Adipocyte (in vitro differentiated cells): ENCODE measurements around the gene ARHGEF11.

Experiments
- DNase-seq: peaks from one replicate; pipeline ENCODE4 v3.0.0-alpha.2; 2015; ENCODE audit warnings: low read depth
- H3K27me3 ChIP-seq: replicated peaks from 2 replicates; pipeline ENCODE4 v1.7.0; 2013; ENCODE audit warnings: mild to moderate bottlenecking, low read length, moderate library complexity; ENCODE audit not compliant: control insufficient read depth, insufficient read depth
- H3K36me3 ChIP-seq: 2 replicates; pipeline ENCODE4 v1.7.0; 2013; ENCODE audit warnings: low read length, mild to moderate bottlenecking, moderate library complexity; ENCODE audit not compliant: control insufficient read depth, insufficient read depth, severe bottlenecking
- H3K4me1 ChIP-seq: 2 replicates; pipeline ENCODE4 v1.7.0; 2013; ENCODE audit warnings: mild to moderate bottlenecking, low read length, moderate library complexity; ENCODE audit not compliant: control insufficient read depth, insufficient read depth
- H3K4me3 ChIP-seq: 2 replicates; pipeline ENCODE4 v1.7.0; 2013; ENCODE audit warnings: mild to moderate bottlenecking, low read length, moderate library complexity
- H3K9ac ChIP-seq: 2 replicates; pipeline ENCODE4 v1.7.0; 2013; ENCODE audit warnings: mild to moderate bottlenecking, low read length, moderate library complexity
- H3K9me3 ChIP-seq: 2 replicates; pipeline ENCODE4 v1.7.0; 2013; ENCODE audit warnings: mild to moderate bottlenecking, low read length, moderate library complexity; ENCODE audit not compliant: control insufficient read depth

The ARHGEF11 gene

GRCh38 chr1:156921053-156921529 lies 124.5 kb downstream of the ARHGEF11 start:
- H3K9ac ChIP-seq = no peak overlapping the region
- peaks cover 10% of the 10 kb centered on the region for H3K4me1 ChIP-seq
- peaks cover 30% of the 10 kb centered on the region for H3K27me3 ChIP-seq
- no peak overlapping the region for H3K4me3 ChIP-seq
- no peaks in the 10 kb centered on the region for H3K9me3 ChIP-seq
- no peak for DNase-seq
- H3K36me3 ChIP-seq = no peaks in the 10 kb centered on the region

GRCh38 chr1:156920233-156921052 lies 125.1 kb downstream of the ARHGEF11 start, which contains the start of gene LRRC71:
Gene LRRC71, plus strand, starts transcription at chr1:156920632. Its CDS starts 172 bp downstream, at chr1:156920804.
- peak; percentile 95 for DNase-seq
- H3K9me3 ChIP-seq = no peaks in the 10 kb centered on the region
- no peaks in the 10 kb centered on the region for H3K36me3 ChIP-seq
- H3K4me3 ChIP-seq = peak within 1 kb of the TSS; percentile 54
- H3K27me3 ChIP-seq = peaks cover 30% of the 10 kb centered on the region
- H3K9ac ChIP-seq = peak within 1 kb of the TSS; percentile 26
- H3K4me1 ChIP-seq = peaks cover 10% of the 10 kb centered on the region

GRCh38 chr1:156914440-156914856 lies 131.1 kb downstream of the ARHGEF11 start:
- no peak for DNase-seq

DNA sequence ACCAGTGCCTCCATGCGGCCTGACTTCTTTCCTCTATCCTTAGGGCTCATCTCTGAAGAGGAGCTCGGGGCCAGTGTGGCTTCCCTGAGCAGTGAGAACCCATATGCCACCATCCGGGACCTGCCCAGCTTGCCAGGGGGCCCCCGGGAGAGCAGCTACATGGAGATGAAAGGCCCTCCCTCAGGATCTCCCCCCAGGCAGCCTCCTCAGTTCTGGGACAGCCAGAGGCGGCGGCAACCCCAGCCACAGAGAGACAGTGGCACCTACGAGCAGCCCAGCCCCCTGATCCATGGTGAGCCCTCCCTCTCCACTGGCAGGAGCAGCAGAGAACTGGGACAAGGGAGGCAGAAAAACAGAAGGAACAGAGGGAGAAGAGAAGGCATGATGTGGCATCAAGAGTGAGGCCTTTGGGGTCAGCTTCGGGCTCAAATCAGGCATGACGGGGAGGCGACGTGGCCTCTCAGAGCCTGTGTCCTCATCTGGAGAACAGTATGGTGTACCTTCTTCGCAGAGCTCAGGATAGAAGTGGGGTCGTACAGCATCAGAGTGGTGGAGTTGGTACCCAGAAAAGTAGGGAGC lies 131.6 kb downstream of the ARHGEF11 start:
- no peaks in the 10 kb centered on the region for H3K36me3 ChIP-seq
- no peak for DNase-seq
- no peak overlapping the region for H3K9ac ChIP-seq
- H3K27me3 ChIP-seq = no peaks in the 10 kb centered on the region
- H3K9me3 ChIP-seq = no peaks in the 10 kb centered on the region
- no peak overlapping the region for H3K4me3 ChIP-seq
- peaks cover 17% of the 10 kb centered on the region for H3K4me1 ChIP-seq

More at GRCh38 chr1:156914440-156914856, 131.1 kb downstream of the ARHGEF11 start:
- no peak overlapping the region for H3K4me3 ChIP-seq
- H3K4me1 ChIP-seq = peaks cover 17% of the 10 kb centered on the region
- no peaks in the 10 kb centered on the region for H3K27me3 ChIP-seq
- no peaks in the 10 kb centered on the region for H3K9me3 ChIP-seq
- H3K36me3 ChIP-seq = no peaks in the 10 kb centered on the region
- H3K9ac ChIP-seq = no peak overlapping the region

DNA sequence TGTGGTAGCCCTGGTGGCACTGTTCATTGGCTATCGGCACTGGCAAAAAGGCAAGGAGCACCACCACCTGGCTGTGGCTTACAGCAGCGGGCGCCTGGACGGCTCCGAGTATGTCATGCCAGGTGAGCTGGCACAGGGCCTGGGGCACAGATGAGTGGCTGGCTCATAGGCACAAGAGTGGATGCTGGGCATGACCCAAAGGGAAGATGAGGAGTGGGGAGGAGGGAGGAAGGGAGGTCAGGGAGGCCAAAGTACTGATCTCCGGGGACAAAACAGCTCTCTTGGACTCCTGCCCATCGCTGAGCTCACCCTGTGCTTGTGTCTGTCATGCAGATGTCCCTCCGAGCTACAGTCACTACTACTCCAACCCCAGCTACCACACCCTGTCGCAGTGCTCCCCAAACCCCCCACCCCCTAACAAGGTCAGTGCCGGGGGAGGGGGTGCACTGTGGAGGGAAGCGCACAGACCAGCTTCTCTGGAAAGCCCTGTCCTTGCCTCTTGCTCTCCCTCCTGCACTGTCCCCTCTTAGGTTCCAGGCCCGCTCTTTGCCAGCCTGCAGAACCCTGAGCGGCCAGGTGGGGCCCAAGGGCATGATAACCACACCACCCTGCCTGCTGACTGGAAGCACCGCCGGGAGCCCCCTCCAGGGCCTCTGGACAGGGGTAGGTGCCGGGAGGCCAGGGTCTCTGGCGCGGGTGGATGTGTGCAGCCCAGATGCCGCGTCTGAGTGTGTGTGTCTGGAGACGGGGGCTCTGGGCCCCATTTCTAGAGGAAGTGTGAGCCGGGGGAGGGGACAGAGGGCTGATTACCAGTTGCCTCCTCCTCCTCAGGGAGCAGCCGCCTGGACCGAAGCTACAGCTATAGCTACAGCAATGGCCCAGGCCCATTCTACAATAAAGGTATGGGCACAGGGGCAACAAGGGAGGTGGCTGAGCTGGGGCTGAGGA lies 132.4 kb downstream of the ARHGEF11 start:
- no peaks in the 10 kb centered on the region for H3K36me3 ChIP-seq
- no peak for DNase-seq
- H3K27me3 ChIP-seq = no peaks in the 10 kb centered on the region
- no peaks in the 10 kb centered on the region for H3K9me3 ChIP-seq
- peaks cover 14% of the 10 kb centered on the region for H3K4me1 ChIP-seq
- H3K9ac ChIP-seq = no peak overlapping the region
- no peak overlapping the region for H3K4me3 ChIP-seq

DNA sequence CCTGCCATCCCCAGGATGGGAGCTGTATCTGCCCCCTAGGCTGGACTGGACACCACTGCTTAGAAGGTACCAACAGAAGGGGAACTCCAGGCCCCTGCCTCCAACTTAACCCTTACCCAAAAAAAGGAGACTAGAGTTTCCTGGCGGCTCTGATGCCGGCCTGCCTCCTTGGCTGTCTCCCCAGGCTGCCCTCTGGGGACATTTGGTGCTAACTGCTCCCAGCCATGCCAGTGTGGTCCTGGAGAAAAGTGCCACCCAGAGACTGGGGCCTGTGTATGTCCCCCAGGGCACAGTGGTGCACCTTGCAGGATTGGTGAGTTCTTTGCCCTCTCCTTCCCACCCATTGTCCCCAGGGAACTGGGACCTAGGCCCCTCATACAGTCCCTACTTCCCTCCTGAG lies 133.2 kb downstream of the ARHGEF11 start:
- DNase-seq = no peak
- H3K27me3 ChIP-seq = no peaks in the 10 kb centered on the region
- H3K4me1 ChIP-seq = peaks cover 17% of the 10 kb centered on the region
- no peak overlapping the region for H3K4me3 ChIP-seq
- no peak overlapping the region for H3K9ac ChIP-seq
- H3K9me3 ChIP-seq = no peaks in the 10 kb centered on the region
- H3K36me3 ChIP-seq = no peaks in the 10 kb centered on the region

DNA sequence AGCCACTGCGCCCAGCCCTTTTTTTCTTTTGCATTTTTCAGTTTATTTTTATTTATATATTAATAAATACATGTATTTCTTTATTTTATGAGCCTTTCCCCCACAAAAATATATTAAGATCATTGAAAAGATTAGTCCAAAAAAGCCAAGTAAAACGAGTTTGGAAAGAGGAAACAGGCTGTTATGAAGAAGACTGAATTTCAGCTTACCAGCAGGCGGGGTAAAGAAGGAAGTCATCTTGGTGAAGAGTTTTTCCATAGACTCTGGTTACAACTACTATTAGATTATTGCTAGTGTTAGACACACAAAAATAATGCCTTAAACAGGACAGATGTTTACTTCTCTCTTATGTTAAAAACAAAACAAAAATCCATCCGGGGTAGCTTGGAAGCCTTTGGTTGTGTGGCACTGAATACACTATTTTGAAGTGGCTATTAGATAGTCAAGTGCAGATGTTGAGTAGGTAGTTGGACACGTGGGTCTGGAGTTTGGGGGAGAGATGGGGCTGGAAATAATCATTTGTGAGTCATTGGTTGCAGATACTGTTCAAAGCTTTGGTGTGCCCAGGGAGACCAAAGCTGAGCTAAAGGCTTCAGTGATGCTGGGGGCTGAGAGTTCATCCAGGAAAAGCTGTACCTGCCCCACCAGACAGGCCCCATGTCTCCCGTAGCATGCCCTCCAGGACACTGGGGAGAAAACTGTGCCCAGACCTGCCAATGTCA lies 133.8 kb downstream of the ARHGEF11 start:
- H3K27me3 ChIP-seq = no peaks in the 10 kb centered on the region
- no peaks in the 10 kb centered on the region for H3K9me3 ChIP-seq
- H3K36me3 ChIP-seq = no peaks in the 10 kb centered on the region
- DNase-seq = no peak
- no peak overlapping the region for H3K9ac ChIP-seq
- H3K4me1 ChIP-seq = peaks cover 22% of the 10 kb centered on the region
- H3K4me3 ChIP-seq = no peak overlapping the region

- no peaks in the 10 kb centered on the region for H3K27me3 ChIP-seq
- H3K4me1 ChIP-seq = peaks cover 26% of the 10 kb centered on the region
- H3K9me3 ChIP-seq = no peaks in the 10 kb centered on the region
- DNase-seq = no peak
- H3K9ac ChIP-seq = no peak overlapping the region
- no peak overlapping the region for H3K4me3 ChIP-seq
- H3K36me3 ChIP-seq = no peaks in the 10 kb centered on the region
Measured at GRCh38 chr1:156910309-156910782, 135.2 kb downstream of the ARHGEF11 start.

DNA sequence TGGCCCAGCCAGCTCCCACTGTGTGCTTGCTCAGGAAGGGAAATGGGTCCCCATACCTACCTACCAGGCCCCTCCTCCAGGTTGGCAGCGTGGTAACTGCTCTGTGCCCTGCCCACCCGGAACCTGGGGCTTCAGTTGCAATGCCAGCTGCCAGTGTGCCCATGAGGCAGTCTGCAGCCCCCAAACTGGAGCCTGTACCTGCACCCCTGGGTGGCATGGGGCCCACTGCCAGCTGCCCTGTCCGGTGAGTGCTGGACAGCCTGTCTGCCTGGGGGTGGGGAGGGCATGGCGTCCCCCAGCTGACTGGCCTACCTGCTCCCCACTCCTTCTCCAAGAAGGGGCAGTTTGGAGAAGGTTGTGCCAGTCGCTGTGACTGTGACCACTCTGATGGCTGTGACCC lies 135.9 kb downstream of the ARHGEF11 start:
- no peak overlapping the region for H3K4me3 ChIP-seq
- no peaks in the 10 kb centered on the region for H3K9me3 ChIP-seq
- no peak for DNase-seq
- no peaks in the 10 kb centered on the region for H3K27me3 ChIP-seq
- peaks cover 26% of the 10 kb centered on the region for H3K4me1 ChIP-seq
- no peaks in the 10 kb centered on the region for H3K36me3 ChIP-seq
- H3K9ac ChIP-seq = no peak overlapping the region

GRCh38 chr1:156908955-156909354 lies 136.6 kb downstream of the ARHGEF11 start:
- Histone ChIP-seq H3K9me3 (no peaks in the 10 kb centered on the region), H3K4me3 (no peak overlapping the region), H3K27me3 (no peaks in the 10 kb centered on the region), H3K4me1 (peaks cover 32% of the 10 kb centered on the region), H3K36me3 (no peaks in the 10 kb centered on the region), H3K9ac (no peak overlapping the region)
- DNase-seq = no peak
